Uterus (tissue), 2 donors: ENCODE data around the gene DCDC2.

ENCODE experiments used
- POLR2A ChIP-seq, 2 donors: fragments of 450-650 bp; IDR thresholded peaks; one replicate each; pipeline ENCODE4 v1.6.1; 2016; ENCODE audit warnings: antibody characterized with exemption in 2 of 2, mild to moderate bottlenecking in 1 of 2, moderate library complexity in 1 of 2
- TF ChIP-seq, protein P1 (sequence below), 4 experiments: fragments of 200-600 bp in 2 of 4; fragments of 450-650 bp in 2 of 4; sonication (generic) in 2 of 4; IDR thresholded peaks; one replicate each; pipeline ENCODE4 v1.5.1; 2016 to 2019; ENCODE audit warnings: antibody characterized with exemption in 4 of 4, mild to moderate bottlenecking in 2 of 4, moderate library complexity in 1 of 4

DNA sequence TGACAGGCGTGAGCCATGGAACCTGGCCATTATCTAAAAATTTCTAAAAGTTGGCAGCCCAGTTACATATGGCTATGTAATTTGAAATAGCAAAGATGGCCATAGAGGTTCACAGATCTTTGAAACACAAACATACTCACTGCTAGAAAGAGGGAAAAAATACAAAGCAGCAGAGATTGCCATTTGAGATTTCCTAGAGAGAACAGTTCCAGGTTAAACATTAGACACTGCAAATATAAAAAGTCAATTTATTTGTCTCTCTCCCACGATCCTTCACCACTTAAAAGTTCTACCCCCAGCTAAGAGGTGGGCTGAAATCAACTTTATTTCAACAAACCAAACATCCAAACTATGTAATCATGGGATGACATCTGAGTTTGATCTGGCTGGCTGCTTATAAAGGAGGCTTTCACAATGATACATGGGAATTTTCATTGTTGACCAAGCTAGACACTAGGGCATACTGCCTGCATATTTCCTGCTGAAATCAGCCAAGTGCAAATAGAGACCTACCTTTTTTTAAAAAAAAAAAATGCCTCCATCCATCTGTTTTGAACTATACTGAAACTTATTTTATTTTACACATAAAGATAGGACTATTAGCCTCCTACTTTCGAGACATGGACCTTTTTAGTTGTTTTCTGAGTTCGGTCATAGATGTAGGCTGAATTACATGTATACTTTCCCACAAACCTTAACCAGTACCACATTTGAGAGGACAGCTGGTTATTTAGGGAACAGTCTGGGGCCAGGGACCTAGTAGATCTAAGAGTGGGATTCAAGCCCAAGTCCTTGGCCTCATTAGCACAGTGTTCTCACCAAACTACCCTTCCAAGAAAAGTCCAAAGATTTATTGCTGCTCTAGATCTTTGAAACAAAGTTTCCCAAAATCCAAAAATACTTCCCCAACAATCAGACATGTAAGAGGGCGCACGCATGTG is 16.6 kb downstream of the DCDC2 start:
- TF ChIP-seq, protein P1, sequence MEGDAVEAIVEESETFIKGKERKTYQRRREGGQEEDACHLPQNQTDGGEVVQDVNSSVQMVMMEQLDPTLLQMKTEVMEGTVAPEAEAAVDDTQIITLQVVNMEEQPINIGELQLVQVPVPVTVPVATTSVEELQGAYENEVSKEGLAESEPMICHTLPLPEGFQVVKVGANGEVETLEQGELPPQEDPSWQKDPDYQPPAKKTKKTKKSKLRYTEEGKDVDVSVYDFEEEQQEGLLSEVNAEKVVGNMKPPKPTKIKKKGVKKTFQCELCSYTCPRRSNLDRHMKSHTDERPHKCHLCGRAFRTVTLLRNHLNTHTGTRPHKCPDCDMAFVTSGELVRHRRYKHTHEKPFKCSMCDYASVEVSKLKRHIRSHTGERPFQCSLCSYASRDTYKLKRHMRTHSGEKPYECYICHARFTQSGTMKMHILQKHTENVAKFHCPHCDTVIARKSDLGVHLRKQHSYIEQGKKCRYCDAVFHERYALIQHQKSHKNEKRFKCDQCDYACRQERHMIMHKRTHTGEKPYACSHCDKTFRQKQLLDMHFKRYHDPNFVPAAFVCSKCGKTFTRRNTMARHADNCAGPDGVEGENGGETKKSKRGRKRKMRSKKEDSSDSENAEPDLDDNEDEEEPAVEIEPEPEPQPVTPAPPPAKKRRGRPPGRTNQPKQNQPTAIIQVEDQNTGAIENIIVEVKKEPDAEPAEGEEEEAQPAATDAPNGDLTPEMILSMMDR (IDR thresholded peaks at IDR 0.05) = no peak
- TF ChIP-seq POLR2A (IDR thresholded peaks at IDR 0.05) = no peak
